Loucy (cell line): ENCODE measurements around the gene CMA1.
A peak's percentile ranks its signal among the peaks of the same experiment; 100 is the strongest.
"Not testable (repeated sequence)": the region's sequence is repeated elsewhere in the genome, so short reads cannot be mapped to it uniquely, and the experiment has no call there.

Experiments used
- H2AFZ ChIP-seq: fragments of 200-600 bp; sonication (generic); 2 replicates; pipeline ENCODE4 v1.6.0; 2016; ENCODE audit warnings: antibody characterized with exemption, mild to moderate bottlenecking, low read length, moderate library complexity
- H3F3A ChIP-seq: fragments of 200-600 bp; 2 replicates; pipeline ENCODE4 v1.6.0; 2016; ENCODE audit warnings: antibody characterized with exemption, low read depth, mild to moderate bottlenecking
- H3K27me3 ChIP-seq: fragments of 200-600 bp; sonication (generic); 2 replicates; pipeline ENCODE4 v1.6.1; 2014; ENCODE audit warnings: low read length, mild to moderate bottlenecking; ENCODE audit not compliant: insufficient read depth, poor library complexity, severe bottlenecking
- H3K36me3 ChIP-seq: fragments of 200-600 bp; sonication (generic); 2 replicates; pipeline ENCODE4 v1.6.1; 2016; ENCODE audit warnings: low read length; ENCODE audit not compliant: insufficient read depth
- H3K4me1 ChIP-seq: fragments of 200-600 bp; sonication (generic); 2 replicates; pipeline ENCODE4 v1.5.1; 2014; ENCODE audit warnings: low read length, mild to moderate bottlenecking; ENCODE audit not compliant: insufficient read depth, poor library complexity, severe bottlenecking
- H3K4me2 ChIP-seq: fragments of 200-600 bp; sonication (generic); 2 replicates; pipeline ENCODE4 v1.6.0; 2014; ENCODE audit warnings: antibody characterized with exemption, low read length, low read depth, mild to moderate bottlenecking; ENCODE audit not compliant: poor library complexity, severe bottlenecking
- H3K4me3 ChIP-seq: fragments of 200-600 bp; sonication (generic); 2 replicates; pipeline ENCODE4 v1.5.1; 2014; ENCODE audit warnings: low read length, mild to moderate bottlenecking, mixed read lengths; ENCODE audit not compliant: poor library complexity, severe bottlenecking
- H3K79me2 ChIP-seq: fragments of 200-600 bp; sonication (generic); 2 replicates; pipeline ENCODE4 v1.6.1; 2014; ENCODE audit warnings: low read length; ENCODE audit not compliant: insufficient read depth
- H3K9ac ChIP-seq: fragments of 200-600 bp; sonication (generic); 2 replicates; pipeline ENCODE4 v1.6.0; 2014; ENCODE audit warnings: mild to moderate bottlenecking, low read depth, low read length, moderate library complexity; ENCODE audit not compliant: poor library complexity, severe bottlenecking
- H3K9me2 ChIP-seq: fragments of 200-600 bp; sonication (generic); replicated peaks from 2 replicates; pipeline ENCODE4 v1.6.1; 2016; ENCODE audit warnings: low read depth, low read length, mixed read lengths
- H3K9me3 ChIP-seq: fragments of 200-600 bp; sonication (generic); 2 replicates; pipeline ENCODE4 v1.6.1; 2014; ENCODE audit warnings: mild to moderate bottlenecking, antibody characterized with exemption, low read length, low read depth; ENCODE audit not compliant: insufficient read depth
- H4K20me1 ChIP-seq: fragments of 200-600 bp; sonication (generic); 2 replicates; pipeline ENCODE4 v1.6.0; 2014; ENCODE audit warnings: antibody characterized with exemption, low read length, mild to moderate bottlenecking; ENCODE audit not compliant: insufficient read depth, poor library complexity, severe bottlenecking
- EZH2phosphoT487 ChIP-seq: fragments of 200-600 bp; IDR thresholded peaks from 2 replicates; pipeline ENCODE4 v1.6.1; 2018; ENCODE audit warnings: antibody characterized with exemption, mild to moderate bottlenecking, moderate library complexity, borderline replicate concordance
- TF ChIP-seq, protein P1 (sequence below): fragments of 200-600 bp; sonication (generic); conservative IDR thresholded peaks from 2 replicates; pipeline ENCODE4 v1.5.1; 2014; ENCODE audit warnings: mild to moderate bottlenecking, antibody characterized with exemption, low read length

CMA1 gene

DNA sequence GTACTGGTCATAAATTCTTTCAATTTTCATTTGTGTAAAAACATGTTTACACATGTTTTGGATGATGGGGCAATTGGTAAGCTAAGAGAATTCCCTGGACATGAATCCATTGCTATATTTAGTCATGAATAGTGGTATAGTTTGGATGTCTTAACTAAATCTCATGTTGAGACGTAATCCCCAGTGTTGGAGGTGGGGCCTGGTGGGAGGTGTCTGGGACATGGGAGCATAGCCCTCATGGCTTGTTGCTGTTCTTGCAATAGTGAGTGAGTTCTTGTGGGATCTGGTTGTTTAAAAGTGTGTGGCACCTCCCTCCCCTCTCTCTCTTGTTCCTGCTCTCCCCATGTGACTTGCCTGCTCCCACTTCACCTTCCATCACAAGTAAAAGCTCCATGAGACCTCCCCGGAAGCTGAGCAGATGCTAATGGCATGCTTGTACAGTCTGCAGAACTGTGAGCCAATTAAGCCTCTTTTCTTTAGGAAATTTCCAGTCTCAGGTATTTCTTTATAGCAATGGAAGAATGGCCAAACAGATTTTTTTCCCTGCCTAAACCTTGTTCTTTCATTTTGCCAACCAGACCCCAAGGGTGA, 34.4 kb upstream of the CMA1 start:
- Histone ChIP-seq H4K20me1 (no peaks in the 10 kb centered on the region), H3K9me3 (0 out of 2 replicates have a peak, but pooled peaks cover 4% of the 10 kb centered on the region), H3K79me2 (no peaks in the 10 kb centered on the region), H3F3A (no peaks in the 10 kb centered on the region), H3K4me1 (no peaks in the 10 kb centered on the region), H2AFZ (no peak overlapping the region), H3K9me2 (no peaks in the 10 kb centered on the region), H3K36me3 (no peaks in the 10 kb centered on the region), H3K4me2 (no peak overlapping the region), H3K9ac (no peak overlapping the region), H3K4me3 (no peak overlapping the region), H3K27me3 (no peaks in the 10 kb centered on the region)
- TF ChIP-seq EZH2phosphoT487, result no peak
- TF ChIP-seq, protein P1, sequence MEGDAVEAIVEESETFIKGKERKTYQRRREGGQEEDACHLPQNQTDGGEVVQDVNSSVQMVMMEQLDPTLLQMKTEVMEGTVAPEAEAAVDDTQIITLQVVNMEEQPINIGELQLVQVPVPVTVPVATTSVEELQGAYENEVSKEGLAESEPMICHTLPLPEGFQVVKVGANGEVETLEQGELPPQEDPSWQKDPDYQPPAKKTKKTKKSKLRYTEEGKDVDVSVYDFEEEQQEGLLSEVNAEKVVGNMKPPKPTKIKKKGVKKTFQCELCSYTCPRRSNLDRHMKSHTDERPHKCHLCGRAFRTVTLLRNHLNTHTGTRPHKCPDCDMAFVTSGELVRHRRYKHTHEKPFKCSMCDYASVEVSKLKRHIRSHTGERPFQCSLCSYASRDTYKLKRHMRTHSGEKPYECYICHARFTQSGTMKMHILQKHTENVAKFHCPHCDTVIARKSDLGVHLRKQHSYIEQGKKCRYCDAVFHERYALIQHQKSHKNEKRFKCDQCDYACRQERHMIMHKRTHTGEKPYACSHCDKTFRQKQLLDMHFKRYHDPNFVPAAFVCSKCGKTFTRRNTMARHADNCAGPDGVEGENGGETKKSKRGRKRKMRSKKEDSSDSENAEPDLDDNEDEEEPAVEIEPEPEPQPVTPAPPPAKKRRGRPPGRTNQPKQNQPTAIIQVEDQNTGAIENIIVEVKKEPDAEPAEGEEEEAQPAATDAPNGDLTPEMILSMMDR, result no peak

DNA sequence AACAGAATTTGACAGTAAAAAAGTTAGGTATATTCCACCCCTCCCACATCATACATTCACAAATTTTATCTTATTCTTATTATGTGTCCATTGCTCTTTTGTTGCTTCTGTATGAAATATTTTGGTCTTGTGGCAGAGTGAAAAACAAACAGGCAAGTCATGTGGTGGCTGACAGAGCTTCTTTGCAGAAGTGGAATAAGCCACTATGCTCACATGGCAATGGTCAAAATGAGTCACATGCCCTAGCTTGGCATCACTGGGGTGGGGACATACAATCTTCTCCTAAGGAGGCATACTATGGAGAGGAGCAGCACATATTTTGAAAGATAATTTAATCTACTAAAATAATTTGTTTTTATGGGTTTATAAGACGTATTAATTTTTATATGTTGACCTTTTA, 27.7 kb upstream of the CMA1 start:
- no peaks in the 10 kb centered on the region for H3K9me3 ChIP-seq
- no peak overlapping the region for H3K9ac ChIP-seq
- H3K4me3 ChIP-seq, result no peak overlapping the region
- H3K36me3 ChIP-seq, result no peaks in the 10 kb centered on the region
- no peaks in the 10 kb centered on the region for H3K27me3 ChIP-seq
- H3K4me2 ChIP-seq, result no peak overlapping the region
- no peaks in the 10 kb centered on the region for H3K9me2 ChIP-seq
- peak overlapping the region; percentile 69 for H2AFZ ChIP-seq
- no peaks in the 10 kb centered on the region for H3K79me2 ChIP-seq
- no peaks in the 10 kb centered on the region for H4K20me1 ChIP-seq
- H3F3A ChIP-seq, result no peaks in the 10 kb centered on the region
- TF ChIP-seq, protein P1, result no peak
- TF ChIP-seq EZH2phosphoT487, result no peak
- H3K4me1 ChIP-seq, result peaks cover 17% of the 10 kb centered on the region

DNA sequence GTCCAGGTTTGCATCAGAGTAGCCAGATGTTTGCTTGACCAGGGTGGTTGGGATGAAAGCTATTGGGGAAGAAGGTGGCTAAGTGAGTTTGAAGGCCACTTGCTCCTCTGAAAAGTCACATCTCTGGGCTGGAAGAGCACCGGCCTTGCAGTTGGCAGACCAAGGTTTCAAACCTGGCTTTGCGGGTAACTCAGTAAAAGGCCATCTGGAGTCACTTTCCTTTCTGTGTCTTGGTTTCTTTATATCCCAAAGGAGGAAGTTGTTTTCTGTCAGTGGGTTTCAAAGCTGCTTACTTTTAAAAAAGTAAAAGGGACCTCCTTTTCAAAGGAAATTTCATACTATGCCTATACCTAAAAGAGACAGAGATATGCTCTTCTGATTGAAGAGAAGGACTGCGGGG, 26.2 kb upstream of the CMA1 start:
- no peak overlapping the region for H3K9ac ChIP-seq
- H3K4me3 ChIP-seq, result no peak overlapping the region
- H3K9me2 ChIP-seq, result no peaks in the 10 kb centered on the region
- TF ChIP-seq, protein P1, result no peak
- no peaks in the 10 kb centered on the region for H3K79me2 ChIP-seq
- no peak overlapping the region for H3K4me2 ChIP-seq
- no peaks in the 10 kb centered on the region for H3K27me3 ChIP-seq
- H3K4me1 ChIP-seq, result peaks cover 17% of the 10 kb centered on the region
- H3F3A ChIP-seq, result no peaks in the 10 kb centered on the region
- no peaks in the 10 kb centered on the region for H3K36me3 ChIP-seq
- no peaks in the 10 kb centered on the region for H4K20me1 ChIP-seq
- no peaks in the 10 kb centered on the region for H3K9me3 ChIP-seq
- H2AFZ ChIP-seq, result peak overlapping the region; percentile 10; the same call in 1 of the 2 replicates

DNA sequence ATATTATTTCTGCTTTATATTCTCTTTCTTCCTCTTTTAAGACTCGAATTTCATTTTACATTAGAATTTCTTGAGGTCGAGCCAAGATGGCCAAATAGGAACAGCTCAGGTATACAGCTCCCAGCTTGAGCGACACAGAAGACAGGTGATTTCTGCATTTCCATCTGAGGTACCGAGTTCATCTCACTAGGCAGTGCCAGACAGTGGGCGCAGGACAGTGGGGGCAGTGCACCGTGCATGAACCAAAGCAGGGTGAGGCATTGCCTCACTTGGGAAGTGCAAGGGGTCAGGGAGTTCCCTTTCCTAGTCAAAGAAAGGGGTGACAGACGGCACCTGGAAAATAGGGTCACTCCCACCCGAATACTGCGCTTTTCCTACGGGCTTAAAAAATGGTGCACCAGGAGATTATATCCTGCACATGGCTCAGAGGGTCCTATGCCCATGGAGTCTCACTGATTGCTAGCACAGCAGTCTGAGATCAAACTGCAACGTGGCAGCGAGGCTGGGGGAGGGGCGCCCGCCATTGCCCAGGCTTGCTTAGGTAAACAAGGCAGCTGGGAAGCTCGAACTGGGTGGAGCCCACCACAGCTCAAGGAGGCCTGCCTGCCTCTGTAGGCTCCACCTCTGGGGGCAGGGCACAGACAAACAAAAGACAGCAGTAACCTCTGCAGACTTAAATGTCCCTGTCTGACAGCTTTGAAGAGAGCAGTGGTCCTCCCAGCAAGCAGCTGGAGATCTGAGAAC, 18.0 kb upstream of the CMA1 start:
- H3K4me1 ChIP-seq, H3F3A ChIP-seq, H3K9ac ChIP-seq, H4K20me1 ChIP-seq, H3K79me2 ChIP-seq, H3K36me3 ChIP-seq, H3K4me2 ChIP-seq, H3K9me3 ChIP-seq, H3K9me2 ChIP-seq, H3K4me3 ChIP-seq, H3K27me3 ChIP-seq, H2AFZ ChIP-seq: not testable (repeated sequence)
